HG02884 (cell line): Measurements from ENCODE around the gene RNF151.

Experiments
- ATAC-seq: cut with Tn5 transposase; IDR thresholded peaks from one replicate; pipeline ENCODE4 v1.9.1; 2021; ENCODE audit warnings: mild to moderate bottlenecking, moderate library complexity; ENCODE audit not compliant: unreplicated experiment

RNF151 gene

DNA sequence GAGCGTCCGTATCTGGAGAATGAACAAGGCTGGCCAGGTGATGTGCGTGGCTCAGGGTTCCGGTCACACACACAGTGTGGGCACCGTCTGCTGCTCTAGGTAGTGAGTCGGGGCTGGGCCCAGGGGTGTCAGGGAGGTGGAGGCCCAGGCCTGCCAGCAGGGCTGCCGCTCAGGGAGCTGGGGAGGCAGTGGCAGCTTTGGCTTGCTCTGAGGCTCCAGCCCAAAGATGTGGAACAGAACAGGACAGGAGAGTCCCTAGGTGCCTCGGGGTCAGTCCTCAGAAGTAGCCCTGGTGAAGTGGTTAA, 9.5 kb downstream of the RNF151 start:
- no peak for ATAC-seq

GRCh38 chr16:1976951-1977874, 10.6 kb downstream of the RNF151 start:
- ATAC-seq = no peak

DNA sequence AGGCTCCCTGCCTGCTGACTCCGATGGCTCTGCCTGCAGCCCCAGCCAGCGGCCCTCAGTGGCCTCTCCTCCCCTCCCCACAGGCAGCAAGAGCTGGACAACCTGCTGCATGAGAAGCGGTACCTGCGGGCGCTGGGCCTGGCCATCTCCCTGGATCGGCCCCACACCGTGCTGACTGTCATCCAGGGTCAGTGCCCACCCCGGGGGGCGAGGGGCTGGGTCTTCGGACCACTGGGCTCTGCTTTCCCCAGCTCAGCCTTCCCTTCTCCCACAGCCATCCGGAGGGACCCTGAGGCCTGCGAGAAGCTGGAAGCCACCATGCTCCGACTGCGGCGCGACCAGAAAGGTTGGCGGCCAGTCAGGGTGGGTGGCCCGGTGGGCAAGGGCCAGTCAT, 11.2 kb downstream of the RNF151 start:
- no peak for ATAC-seq

DNA sequence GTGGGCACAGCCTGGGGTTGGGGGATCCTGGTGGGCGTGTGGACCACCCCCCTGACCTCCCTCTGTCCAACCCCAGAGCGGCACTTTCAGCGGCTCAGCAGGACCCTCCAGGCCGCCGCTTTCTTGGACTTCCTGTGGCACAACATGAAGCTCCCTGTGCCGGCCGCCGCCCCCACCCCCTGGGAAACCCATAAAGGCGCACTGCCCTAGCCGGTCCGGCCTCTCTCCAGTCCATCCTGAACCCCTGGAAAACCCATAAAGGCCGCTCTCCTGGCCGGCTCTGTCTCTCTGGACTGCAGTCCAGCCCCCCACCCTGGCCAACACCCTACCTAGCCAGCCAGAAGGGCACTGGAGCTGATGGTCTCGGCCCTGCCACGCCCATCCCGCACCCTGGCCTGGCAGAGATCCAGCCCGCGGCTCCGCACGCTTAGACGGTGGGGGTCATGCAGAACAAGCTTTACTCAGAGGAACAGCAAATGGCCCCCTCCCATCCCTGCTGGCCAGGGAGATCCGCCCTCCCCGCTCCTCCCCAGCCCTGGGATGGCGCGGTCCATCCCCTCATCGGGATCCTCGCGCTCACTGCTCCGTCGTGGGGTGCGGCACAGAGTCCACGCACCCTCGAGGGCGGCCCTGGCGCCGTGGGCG, 11.9 kb downstream of the RNF151 start:
- ATAC-seq = no peak

DNA sequence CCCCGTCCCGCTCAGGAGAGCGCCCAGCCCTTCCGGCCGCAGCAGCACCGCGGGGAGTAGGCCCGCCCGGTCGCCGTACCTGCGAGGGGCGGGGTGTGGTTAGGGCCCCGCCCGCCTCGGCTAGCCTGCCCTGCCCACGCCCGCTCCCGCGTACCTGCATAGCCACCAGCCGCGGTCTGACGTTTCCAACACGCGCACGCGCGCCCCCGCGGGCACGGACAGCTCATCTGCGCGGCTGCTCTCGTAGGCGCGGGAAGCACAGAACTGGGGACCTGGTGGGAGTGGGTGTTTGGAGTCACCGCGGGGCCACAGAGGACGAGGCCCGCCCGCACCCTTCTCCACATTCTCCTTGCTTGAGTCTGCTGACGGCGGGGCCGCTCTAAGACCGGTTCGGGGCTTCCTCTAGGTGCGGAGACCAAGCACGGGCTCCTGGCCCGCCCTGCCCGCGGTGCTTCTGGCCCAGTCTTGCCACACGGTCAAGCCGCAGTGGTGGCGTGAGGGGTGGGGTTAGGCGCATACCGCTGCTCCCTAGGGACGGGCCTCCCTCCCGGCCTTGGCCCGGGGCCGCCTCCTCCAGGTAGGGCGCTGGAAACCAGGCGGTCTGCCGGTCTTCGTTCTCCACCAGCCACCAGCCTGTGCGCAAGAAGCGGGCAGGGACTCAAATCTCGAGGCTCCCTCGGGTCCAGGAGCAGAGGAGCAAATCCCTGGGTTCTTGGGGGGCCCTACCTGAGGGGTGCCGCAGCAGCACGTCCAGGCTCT, 12.8 kb downstream of the RNF151 start:
- ATAC-seq = no peak

GRCh38 chr16:1980030-1980769, 13.5 kb downstream of the RNF151 start:
- no peak for ATAC-seq

DNA sequence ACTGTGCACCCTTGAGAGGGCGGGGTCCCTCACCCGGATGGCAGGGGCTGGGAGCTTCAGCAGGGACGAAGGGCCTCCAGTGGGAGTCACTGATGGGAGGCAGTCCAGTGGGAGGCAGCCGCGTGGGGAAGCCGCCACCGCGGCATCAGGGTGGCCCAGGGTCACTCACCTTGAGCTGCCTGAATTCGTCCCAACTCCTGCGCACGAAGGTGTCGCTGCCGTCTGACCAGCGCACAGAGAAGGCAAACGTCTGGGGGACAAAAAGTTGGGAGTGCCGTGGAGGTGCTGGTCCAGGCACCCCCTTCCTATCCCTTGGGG, 14.1 kb downstream of the RNF151 start:
- ATAC-seq = no peak

GRCh38 chr16:1981398-1981836, 14.8 kb downstream of the RNF151 start, which contains the start of gene NOXO1:
TSS of gene NOXO1 (minus strand) at chr16:1981469. CDS start at chr16:1981179, 290 bp downstream.
- ATAC-seq = no peak

- ATAC-seq = no peak
Measured at GRCh38 chr16:1982013-1982433, 15.4 kb downstream of the RNF151 start.

DNA sequence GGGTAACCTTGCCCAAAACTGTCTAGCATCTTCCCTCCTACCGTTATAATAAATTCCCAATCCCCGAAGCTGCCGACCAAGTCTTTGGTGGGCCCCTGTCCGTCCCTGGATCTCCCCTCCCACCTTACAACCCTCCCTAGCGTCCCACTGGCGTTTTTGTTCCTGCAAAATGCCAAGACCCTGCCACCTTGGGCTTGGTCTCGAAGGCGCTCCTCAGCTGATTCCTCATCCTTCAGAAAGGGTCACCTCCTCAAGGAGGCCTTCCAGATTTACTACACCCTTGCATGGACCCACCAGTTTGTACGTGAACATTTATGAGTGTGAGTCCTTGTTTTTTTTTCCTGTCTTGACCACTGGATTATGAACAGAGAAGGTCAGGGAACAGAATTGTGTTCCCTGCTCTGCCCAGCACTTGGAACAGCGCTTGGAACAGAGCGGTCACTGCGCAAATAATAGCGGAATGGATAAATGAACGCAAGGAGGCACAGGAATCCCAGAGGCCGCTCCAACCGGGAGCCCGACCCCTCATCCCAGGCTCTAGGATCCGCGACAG, 16.4 kb downstream of the RNF151 start:
- ATAC-seq = no peak

- peak; percentile 69 for ATAC-seq
Measured at GRCh38 chr16:1983544-1984346, 17.1 kb downstream of the RNF151 start, which contains the start of gene GFER. TSS of gene GFER (plus strand) at chr16:1984193. CDS start at chr16:1984219, 26 bp downstream.

- ATAC-seq = peak; percentile 16
Measured at GRCh38 chr16:1984347-1985225, 17.9 kb downstream of the RNF151 start.

GRCh38 chr16:1985466-1986150, 19.0 kb downstream of the RNF151 start:
- ATAC-seq = no peak

DNA sequence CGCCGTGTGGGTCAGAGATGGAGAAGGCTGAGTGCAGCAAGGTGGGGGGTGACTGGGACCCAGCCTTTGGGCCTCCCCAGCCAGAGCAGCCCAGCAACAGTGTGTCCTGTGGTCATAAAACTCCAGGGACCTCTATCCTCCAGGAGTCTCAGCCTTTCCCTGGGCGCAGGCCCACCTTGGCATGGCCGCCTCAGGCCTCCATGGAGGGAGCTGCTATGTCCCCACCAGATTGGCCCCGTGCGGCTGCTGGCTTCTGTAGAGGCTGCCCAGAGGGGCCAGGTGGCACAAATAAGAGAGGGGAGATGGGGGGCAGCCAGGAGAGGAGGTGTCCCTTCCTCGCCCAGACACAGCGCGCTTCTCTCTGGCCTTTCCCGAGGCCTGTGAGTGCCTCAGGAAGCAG, 20.5 kb downstream of the RNF151 start:
- no peak for ATAC-seq

DNA sequence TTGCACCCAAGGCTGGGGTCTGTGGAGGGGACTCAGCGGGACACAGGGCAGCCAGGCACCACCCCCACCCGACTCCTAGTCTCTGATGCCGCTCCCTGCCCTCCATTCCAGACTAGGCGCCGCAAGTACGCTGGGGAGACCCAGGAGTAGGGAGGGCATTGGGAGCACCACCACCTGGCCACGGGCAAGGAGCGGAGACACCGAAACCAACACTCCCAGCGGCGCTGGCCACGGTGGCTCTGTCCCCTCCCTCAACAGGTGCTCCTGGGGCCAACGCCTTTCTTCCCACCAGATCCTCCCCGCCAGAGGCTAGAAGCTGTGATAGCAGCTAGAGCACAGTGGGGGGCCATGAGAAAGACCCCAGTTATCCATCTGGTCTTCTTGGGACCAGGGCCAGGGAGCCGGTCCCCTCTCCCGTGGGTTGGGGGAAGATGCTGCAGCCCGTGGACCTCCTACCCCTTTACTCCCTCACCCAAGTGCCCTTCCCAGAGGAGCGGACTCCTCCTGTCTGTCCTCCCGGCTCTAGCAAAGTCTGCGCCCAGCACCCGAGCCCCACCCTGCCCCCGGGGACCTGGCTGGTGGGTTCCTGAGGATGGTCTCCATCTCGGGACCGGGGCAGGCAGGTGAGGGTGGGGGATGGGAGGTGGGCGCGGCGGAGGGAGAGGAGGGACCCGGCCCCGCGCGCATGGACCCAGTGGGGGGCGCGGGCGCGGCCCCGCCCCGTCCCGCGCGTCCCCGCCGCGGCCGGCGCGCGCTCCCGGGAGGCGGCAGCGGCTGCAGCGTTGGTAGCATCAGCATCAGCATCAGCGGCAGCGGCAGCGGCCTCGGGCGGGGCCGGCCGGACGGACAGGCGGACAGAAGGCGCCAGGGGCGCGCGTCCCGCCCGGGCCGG, 22.8 kb downstream of the RNF151 start, which contains the start of gene SYNGR3:
Gene SYNGR3 (plus strand): TSS at position 762 of the 892 bp plus-strand sequence. CDS start 133 bp downstream, outside the sequence.
- no peak for ATAC-seq

- no peak for ATAC-seq
Measured at GRCh38 chr16:1990101-1990350, 23.4 kb downstream of the RNF151 start.
